GM12878 (cell line): ENCODE data around the gene DUOXA1. TPM values are rescaled to one million over a fixed set of nuclear protein-coding genes. Genes with fewer than 3 reads are reported as not detected.

Source experiments
- ATAC-seq: fragments of 200-7000 bp; cut with Tn5 transposase; 3 replicates; pipeline ENCODE4 v1.9.1; 2020; ENCODE audit warnings: mild to moderate bottlenecking, moderate library complexity
- BruUV-seq: library from RNA; stranded (reverse); fragments of 400-500 nt; replicated peaks from 2 replicates; lab custom pipeline; 2021; lab: Mats Ljungman, UMichigan
- CTCF ChIA-PET: fragments of 300-600 bp; sonication (Branson Sonifier 250); formaldehyde crosslinking; extraction: SDS; loops from one replicate; lab custom pipeline; 2021; ENCODE audit warnings: inconsistent platforms; lab: Yijun Ruan, JAX
- POLR2A ChIA-PET: fragments of 350-600 bp; formaldehyde crosslinking; extraction: SDS; loops from one replicate; lab custom pipeline; 2021; ENCODE audit warnings: inconsistent platforms; lab: Charles Lee
- RAD21 ChIA-PET: fragments of 300-600 bp; sonication (Branson Sonifier 250); formaldehyde crosslinking; loops from one replicate; lab custom pipeline; 2023; ENCODE audit warnings: antibody characterized with exemption; ENCODE audit not compliant: unreplicated experiment; lab: Charles Lee
- SMC1A ChIA-PET: fragments of 300-600 bp; sonication (Branson Sonifier 250); formaldehyde crosslinking; loops from one replicate; lab custom pipeline; 2023; ENCODE audit not compliant: unreplicated experiment, uncharacterized antibody; lab: Charles Lee
- DNase-seq: peaks from one replicate; pipeline ENCODE4 v3.0.0-alpha.2; 2011; ENCODE audit warnings: low read depth, low spot score
- FAIRE-seq: peaks from 3 replicates; lab custom pipeline; 2011; peaks lifted over from hg19 to GRCh38; lab: Jason Lieb, UNC
- H2AFZ ChIP-seq: 2 replicates; pipeline ENCODE4 v1.6.0; 2011; ENCODE audit warnings: low read depth, low read length, control low read depth; ENCODE audit not compliant: control insufficient read depth
- H3K27ac ChIP-seq: 2 replicates; pipeline ENCODE4 v1.5.1; 2011; ENCODE audit warnings: control low read depth; ENCODE audit not compliant: control insufficient read depth, insufficient read depth
- H3K27me3 ChIP-seq, 2 experiments: replicated peaks in 1 of 2; 2 replicates each; pipeline versions ENCODE4 v1.6.0 to v1.6.1; 2011; ENCODE audit warnings: low read length in 1 of 2; ENCODE audit not compliant: control insufficient read depth in 2 of 2, insufficient read depth in 2 of 2
- H3K36me3 ChIP-seq, 2 experiments: 2 replicates each; pipeline ENCODE4 v1.5.1; 2011; ENCODE audit warnings: low read length in 1 of 2; ENCODE audit not compliant: control insufficient read depth in 2 of 2, insufficient read depth in 2 of 2
- H3K4me1 ChIP-seq: 2 replicates; pipeline ENCODE4 v1.6.1; 2011; ENCODE audit warnings: mild to moderate bottlenecking, low read length, moderate library complexity, mixed read lengths; ENCODE audit not compliant: control insufficient read depth, insufficient read depth
- H3K4me2 ChIP-seq: 2 replicates; pipeline ENCODE4 v1.6.0; 2011; ENCODE audit warnings: control low read depth; ENCODE audit not compliant: control insufficient read depth, insufficient read depth
- H3K4me3 ChIP-seq: fragments of 200-600 bp; sonication (generic); 2 replicates; pipeline ENCODE4 v1.5.1; 2016
- H3K79me2 ChIP-seq: 2 replicates; pipeline ENCODE4 v1.6.0; 2011; ENCODE audit warnings: low read length; ENCODE audit not compliant: control insufficient read depth, insufficient read depth
- H3K9ac ChIP-seq: 2 replicates; pipeline ENCODE4 v1.8.0; 2011; ENCODE audit warnings: low read length, control low read depth, mixed read lengths; ENCODE audit not compliant: control insufficient read depth, insufficient read depth
- H3K9me3 ChIP-seq: replicated peaks from 3 replicates; pipeline ENCODE4 v1.5.1; 2011; ENCODE audit warnings: mild to moderate bottlenecking, low read length; ENCODE audit not compliant: control insufficient read depth, insufficient read depth
- H4K20me1 ChIP-seq: 2 replicates; pipeline ENCODE4 v1.6.0; 2011; ENCODE audit not compliant: control insufficient read depth, insufficient read depth
- ASH2L ChIP-seq: fragments of 300-600, 200-600 bp; sonication (generic); IDR thresholded peaks from 2 replicates; pipeline ENCODE4 v1.6.1; 2017; ENCODE audit warnings: low read depth, mild to moderate bottlenecking, borderline replicate concordance
- ATF3 ChIP-seq: IDR thresholded peaks from 2 replicates; pipeline ENCODE4 v1.6.1; 2011; ENCODE audit warnings: low read depth, mild to moderate bottlenecking, low read length, moderate library complexity, borderline replicate concordance; ENCODE audit errors: extremely low read depth
- BHLHE40 ChIP-seq, 2 experiments: fragments of 450-650 bp in 1 of 2; IDR thresholded peaks; 2 replicates each; pipeline ENCODE4 v1.6.1; 2011 to 2017; ENCODE audit warnings: low read depth in 2 of 2, borderline replicate concordance in 1 of 2, improper control_type of control experiment in 1 of 2, low read length in 1 of 2, mild to moderate bottlenecking in 1 of 2
- CBX3 ChIP-seq: fragments of 200-600 bp; sonication (generic); IDR thresholded peaks from 2 replicates; pipeline ENCODE4 v1.6.1; 2016; ENCODE audit warnings: low read depth, borderline replicate concordance
- CHD4 ChIP-seq: fragments of 200-600 bp; sonication (generic); IDR thresholded peaks from 2 replicates; pipeline ENCODE4 v1.6.1; 2016; ENCODE audit warnings: mild to moderate bottlenecking
- E2F8 ChIP-seq: fragments of 450-650 bp; IDR thresholded peaks from 2 replicates; pipeline ENCODE4 v1.6.1; 2018; ENCODE audit warnings: mild to moderate bottlenecking, low read depth, moderate library complexity; ENCODE audit not compliant: partially characterized antibody
- EED ChIP-seq: sonication (generic); IDR thresholded peaks from 2 replicates; pipeline ENCODE4 v1.6.1; 2016; ENCODE audit warnings: antibody characterized with exemption, low read depth
- EP300 ChIP-seq, 2 experiments: fragments of 150-350 bp in 1 of 2; IDR thresholded peaks; 2 replicates each; pipeline ENCODE4 v1.6.1; 2011 to 2012; ENCODE audit warnings: low read depth in 2 of 2, low read length in 2 of 2, borderline replicate concordance in 1 of 2, improper control_type of control experiment in 1 of 2, inconsistent platforms in 1 of 2; ENCODE audit not compliant: control insufficient read depth in 1 of 2
- POLR2A ChIP-seq: IDR thresholded peaks from 2 replicates; pipeline ENCODE4 v1.6.1; 2011; ENCODE audit warnings: low read depth, mild to moderate bottlenecking, low read length
- POLR2AphosphoS5 ChIP-seq: IDR thresholded peaks from 2 replicates; pipeline ENCODE4 v1.6.1; 2011; ENCODE audit warnings: mild to moderate bottlenecking, low read length, inconsistent platforms
- RELB ChIP-seq: fragments of 450-650 bp; IDR thresholded peaks from 2 replicates; pipeline ENCODE4 v1.6.1; 2017; ENCODE audit warnings: low read depth, mild to moderate bottlenecking, moderate library complexity
- SIN3A ChIP-seq: IDR thresholded peaks from 2 replicates; pipeline ENCODE4 v1.6.1; 2012; ENCODE audit warnings: low read depth, low read length, improper control_type of control experiment
- STAT1 ChIP-seq: fragments of 450-650 bp; conservative IDR thresholded peaks from 2 replicates; pipeline ENCODE4 v1.6.1; 2014; ENCODE audit warnings: antibody characterized with exemption, mild to moderate bottlenecking
- SUPT20H ChIP-seq: IDR thresholded peaks from 2 replicates; pipeline ENCODE4 v1.6.1; 2011; ENCODE audit warnings: low read depth, mild to moderate bottlenecking, low read length, moderate library complexity, borderline replicate concordance; ENCODE audit not compliant: control insufficient read depth
- TCF12 ChIP-seq: IDR thresholded peaks from 2 replicates; pipeline ENCODE4 v1.6.1; 2011; ENCODE audit warnings: low read depth, mild to moderate bottlenecking, low read length
- WGBS: methylation state at CpG from one replicate; pipeline ENCODE4 v1.1.6; 2016; ENCODE audit warnings: low lambda C conversion rate; ENCODE audit not compliant: insufficient replicate concordance, insufficient coverage; ENCODE audit errors: missing lambda C conversion rate; 5-methylcytosine and 5-hydroxymethylcytosine counted together
- in situ Hi-C: fragments of 300-500 bp; cut with MboI; formaldehyde crosslinking; loops from 9 replicates; pipeline ENCODE4 v1.14.3; 2018; ENCODE audit warnings: mixed read lengths
- intact Hi-C: fragments of 100-400 bp; cut with micrococcal nuclease; formaldehyde crosslinking; loops from one replicate; pipeline ENCODE4 v1.14.2; 2022; ENCODE audit not compliant: unreplicated experiment
- polyA plus RNA-seq, 11 experiments: library from polyadenylated mRNA; depleted of rRNA in 4 of 11; unstranded in 6 of 11; stranded (reverse) in 5 of 11; fragments of >200 nt; fragmentation: Nextera tagmentation in 4 of 11; fragmentation: Illumina TruSeq in 1 of 11; extraction: Ambion mirVana in 4 of 11; extraction: Trizol in 1 of 11; gene quantifications; 1 replicate in 1 of 11; 2 replicates in 10 of 11; pipeline versions ENCODE4 v1.2.1 to v1.2.3, GENCODE V29; 2011 to 2016; ENCODE audit warnings: inconsistent platforms in 2 of 11, missing spikeins in 2 of 11, low read depth in 1 of 11
- total RNA-seq, 4 experiments: library from RNA; depleted of rRNA in 3 of 4; stranded (reverse); fragments of >200 nt in 3 of 4; fragmentation: Illumina TruSeq in 1 of 4; extraction: Trizol in 1 of 4; gene quantifications; 2 replicates each; pipeline versions ENCODE4 v1.2.1 to v1.2.3, GENCODE V29; 2013 to 2021
- TF ChIP-seq, protein P1 (sequence below): fragments of 450-650 bp; IDR thresholded peaks from 2 replicates; pipeline ENCODE4 v1.6.1; 2016; ENCODE audit warnings: mild to moderate bottlenecking, moderate library complexity, borderline replicate concordance

DUOXA1 gene
- total and polyA plus RNA-seq, 10 of the 15 experiments (the other 5 are each of a cell fraction or from before 2014, with no cell fraction given), result 0.08 TPM; not detected in 9

GRCh38 chr15:45139770-45140169, 10.1 kb upstream of the DUOXA1 start:
- CTCF ChIA-PET, result interaction anchor here (0.7 to 1.9 kb wide), 3 partner anchors 10 to 29 kb away, joined by 3 to 6 read pairs (median 4); no protein-coding TSS in a partner anchor
- no peak overlapping the region for H3K9ac ChIP-seq
- H3K79me2 ChIP-seq, result no peaks in the 10 kb centered on the region
- ATAC-seq, result no peak
- DNase-seq, result no peak
- RAD21 ChIA-PET, result no interaction called here
- in situ Hi-C loops (no loop called here), intact Hi-C loops (no loop called here)
- H3K4me3 ChIP-seq, result no peak overlapping the region
- BruUV-seq, result no TSS peak
- 69% methylated on average over 6 of the region's 6 CpGs for WGBS
- no peak for FAIRE-seq
- H2AFZ ChIP-seq, result no peak overlapping the region
- H3K4me1 ChIP-seq, result no peaks in the 10 kb centered on the region
- H3K27me3 ChIP-seq, result peaks cover 0 to 2% of the 10 kb centered on the region in 2 experiments; a peak in 1 of 4 replicates
- H3K27ac ChIP-seq, result no peak overlapping the region
- H4K20me1 ChIP-seq, result no peaks in the 10 kb centered on the region
- POLR2A ChIA-PET, result no interaction called here
- H3K9me3 ChIP-seq, result no peaks in the 10 kb centered on the region
- SMC1A ChIA-PET, result no interaction called here
- no peak overlapping the region for H3K4me2 ChIP-seq
- TF ChIP-seq CBX3 (no peak), SIN3A (no peak), ASH2L (no peak), EP300 (IDR thresholded peaks at IDR 0.05; ENCODE audit: borderline replicate concordance in 1 of 2, control insufficient read depth in 1 of 2, low read depth in 2 of 2, low read length in 2 of 2) (no peak), TCF12 (no peak), POLR2A (no peak), EED (no peak), CHD4 (no peak), RELB (no peak), E2F8 (no peak), STAT1 (no peak), POLR2AphosphoS5 (no peak), ATF3 (no peak), BHLHE40 (IDR thresholded peaks at IDR 0.05; ENCODE audit: borderline replicate concordance in 1 of 2, low read depth in 2 of 2, low read length in 1 of 2) (no peak), SUPT20H (no peak)
- TF ChIP-seq, protein P1, sequence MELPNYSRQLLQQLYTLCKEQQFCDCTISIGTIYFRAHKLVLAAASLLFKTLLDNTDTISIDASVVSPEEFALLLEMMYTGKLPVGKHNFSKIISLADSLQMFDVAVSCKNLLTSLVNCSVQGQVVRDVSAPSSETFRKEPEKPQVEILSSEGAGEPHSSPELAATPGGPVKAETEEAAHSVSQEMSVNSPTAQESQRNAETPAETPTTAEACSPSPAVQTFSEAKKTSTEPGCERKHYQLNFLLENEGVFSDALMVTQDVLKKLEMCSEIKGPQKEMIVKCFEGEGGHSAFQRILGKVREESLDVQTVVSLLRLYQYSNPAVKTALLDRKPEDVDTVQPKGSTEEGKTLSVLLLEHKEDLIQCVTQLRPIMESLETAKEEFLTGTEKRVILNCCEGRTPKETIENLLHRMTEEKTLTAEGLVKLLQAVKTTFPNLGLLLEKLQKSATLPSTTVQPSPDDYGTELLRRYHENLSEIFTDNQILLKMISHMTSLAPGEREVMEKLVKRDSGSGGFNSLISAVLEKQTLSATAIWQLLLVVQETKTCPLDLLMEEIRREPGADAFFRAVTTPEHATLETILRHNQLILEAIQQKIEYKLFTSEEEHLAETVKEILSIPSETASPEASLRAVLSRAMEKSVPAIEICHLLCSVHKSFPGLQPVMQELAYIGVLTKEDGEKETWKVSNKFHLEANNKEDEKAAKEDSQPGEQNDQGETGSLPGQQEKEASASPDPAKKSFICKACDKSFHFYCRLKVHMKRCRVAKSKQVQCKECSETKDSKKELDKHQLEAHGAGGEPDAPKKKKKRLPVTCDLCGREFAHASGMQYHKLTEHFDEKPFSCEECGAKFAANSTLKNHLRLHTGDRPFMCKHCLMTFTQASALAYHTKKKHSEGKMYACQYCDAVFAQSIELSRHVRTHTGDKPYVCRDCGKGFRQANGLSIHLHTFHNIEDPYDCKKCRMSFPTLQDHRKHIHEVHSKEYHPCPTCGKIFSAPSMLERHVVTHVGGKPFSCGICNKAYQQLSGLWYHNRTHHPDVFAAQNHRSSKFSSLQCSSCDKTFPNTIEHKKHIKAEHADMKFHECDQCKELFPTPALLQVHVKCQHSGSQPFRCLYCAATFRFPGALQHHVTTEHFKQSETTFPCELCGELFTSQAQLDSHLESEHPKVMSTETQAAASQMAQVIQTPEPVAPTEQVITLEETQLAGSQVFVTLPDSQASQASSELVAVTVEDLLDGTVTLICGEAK, result no peak
- H3K36me3 ChIP-seq, result no peaks in the 10 kb centered on the region
